Activated T-helper 2 cell treated with anti-CD3 and anti-CD28 coated beads, Interferon-gamma antibody, Interleukin-2, Interleukin-4, amounts not matched to agents 10 μg/mL and 5 μg/mL and 100 μg/mL, durations not matched to agents 14 hours and 24 hours and 36 hours (primary cell): ENCODE results near the gene GHSR. TPM values are rescaled to one million over a fixed set of nuclear protein-coding genes. Genes with fewer than 3 reads are reported as not detected.

Source experiments
- DNase-seq: peaks from one replicate; pipeline ENCODE4 v3.0.0; 2021; ENCODE audit warnings: low spot score
- H3K27ac Mint-ChIP-seq: one replicate; pipeline ENCODE4 v1.8.0; 2021; ENCODE audit warnings: mixed read lengths
- H3K27me3 Mint-ChIP-seq: one replicate; pipeline ENCODE4 v1.8.0; 2021; ENCODE audit warnings: low read depth, mixed read lengths
- H3K36me3 Mint-ChIP-seq: one replicate; pipeline ENCODE4 v1.8.0; 2021; ENCODE audit warnings: low read depth, mixed read lengths
- H3K4me1 Mint-ChIP-seq: one replicate; pipeline ENCODE4 v1.8.0; 2021; ENCODE audit warnings: low read depth, mixed read lengths
- H3K4me3 Mint-ChIP-seq: one replicate; pipeline ENCODE4 v1.8.0; 2021; ENCODE audit warnings: low read depth, mild to moderate bottlenecking, moderate library complexity, mixed read lengths
- H3K9me3 Mint-ChIP-seq: one replicate; pipeline ENCODE4 v1.8.0; 2021; ENCODE audit warnings: mixed read lengths
- intact Hi-C: fragments of 100-400 bp; cut with micrococcal nuclease; formaldehyde crosslinking; loops from one replicate; pipeline ENCODE4 v1.15.1; 2023
- total RNA-seq: library from RNA; stranded (reverse); gene quantifications from 2 replicates; pipeline ENCODE4 v1.2.3, GENCODE V29; 2022

GHSR gene
- total RNA-seq, 1 donor from 2014 or later: not detected

- Mint-ChIP-seq H3K4me3 (no peak overlapping the region), H3K9me3 (no peaks in the 10 kb centered on the region), H3K27me3 (peaks cover 29% of the 10 kb centered on the region), H3K36me3 (no peaks in the 10 kb centered on the region), H3K4me1 (no peaks in the 10 kb centered on the region), H3K27ac (no peak overlapping the region)
- no peak for DNase-seq
- intact Hi-C loops: no loop called here
Observed at GRCh38 chr3:172456404-172456803, 8.1 kb upstream of the GHSR start.

- no peaks in the 10 kb centered on the region for H3K36me3 Mint-ChIP-seq
- H3K4me3 Mint-ChIP-seq: no peak overlapping the region
- intact Hi-C loops: no loop called here
- H3K9me3 Mint-ChIP-seq: no peaks in the 10 kb centered on the region
- H3K27me3 Mint-ChIP-seq: peaks cover 51% of the 10 kb centered on the region
- DNase-seq: no peak
- no peak overlapping the region for H3K27ac Mint-ChIP-seq
- peaks cover 7% of the 10 kb centered on the region for H3K4me1 Mint-ChIP-seq
Observed at GRCh38 chr3:172454180-172454579, 5.9 kb upstream of the GHSR start.

- peak; percentile 13 for DNase-seq
- intact Hi-C loops: loop anchor here (10.0 kb wide), 2 partner anchors 945 to 1865 kb away; partner anchors contain the start of genes NLGN1 and SLC7A14
- H3K36me3 Mint-ChIP-seq: no peaks in the 10 kb centered on the region
- H3K9me3 Mint-ChIP-seq: no peaks in the 10 kb centered on the region
- no peak overlapping the region for H3K27ac Mint-ChIP-seq
- peaks cover 24% of the 10 kb centered on the region for H3K4me1 Mint-ChIP-seq
- peaks cover 82% of the 10 kb centered on the region for H3K27me3 Mint-ChIP-seq
- no peak overlapping the region for H3K4me3 Mint-ChIP-seq
Observed at GRCh38 chr3:172449466-172450149, 1.4 kb upstream of the GHSR start.

- no peak overlapping the region for H3K27ac Mint-ChIP-seq
- intact Hi-C loops: loop anchor here (10.0 kb wide), 2 partner anchors 946 to 1864 kb away; partner anchors contain the start of genes NLGN1 and SLC7A14
- no peaks in the 10 kb centered on the region for H3K9me3 Mint-ChIP-seq
- peak overlapping the region; percentile 9 for H3K4me3 Mint-ChIP-seq
- H3K36me3 Mint-ChIP-seq: no peaks in the 10 kb centered on the region
- peaks cover 77% of the 10 kb centered on the region for H3K27me3 Mint-ChIP-seq
- no peak for DNase-seq
- H3K4me1 Mint-ChIP-seq: peaks cover 24% of the 10 kb centered on the region
Observed at GRCh38 chr3:172448661-172449465, 607 bp upstream of the GHSR start.

GRCh38 chr3:172446198-172446597 lies 2.1 kb downstream of the GHSR start:
- intact Hi-C loops: loop anchor here (10.0 kb wide), 2 partner anchors 949 to 1861 kb away; partner anchors contain the start of genes NLGN1 and SLC7A14
- peaks cover 82% of the 10 kb centered on the region for H3K27me3 Mint-ChIP-seq
- no peak for DNase-seq
- H3K36me3 Mint-ChIP-seq: no peaks in the 10 kb centered on the region
- no peak overlapping the region for H3K27ac Mint-ChIP-seq
- H3K4me3 Mint-ChIP-seq: no peak overlapping the region
- peaks cover 24% of the 10 kb centered on the region for H3K4me1 Mint-ChIP-seq
- no peaks in the 10 kb centered on the region for H3K9me3 Mint-ChIP-seq

- DNase-seq: no peak
- Mint-ChIP-seq H3K27me3 (peaks cover 72% of the 10 kb centered on the region), H3K4me3 (no peak overlapping the region), H3K36me3 (no peaks in the 10 kb centered on the region), H3K4me1 (peaks cover 22% of the 10 kb centered on the region), H3K27ac (no peak overlapping the region), H3K9me3 (no peaks in the 10 kb centered on the region)
- intact Hi-C loops: loop anchor here (10.0 kb wide), 2 partner anchors 950 to 1860 kb away; partner anchors contain the start of genes NLGN1 and SLC7A14
Observed at GRCh38 chr3:172444821-172445220, 3.4 kb downstream of the GHSR start.

GRCh38 chr3:172442606-172443005 lies 5.7 kb downstream of the GHSR start:
- no peaks in the 10 kb centered on the region for H3K9me3 Mint-ChIP-seq
- H3K4me1 Mint-ChIP-seq: peaks cover 6% of the 10 kb centered on the region
- intact Hi-C loops: loop anchor here (10.0 kb wide), 2 partner anchors 952 to 1858 kb away; partner anchors contain the start of genes NLGN1 and SLC7A14
- peaks cover 68% of the 10 kb centered on the region for H3K27me3 Mint-ChIP-seq
- H3K27ac Mint-ChIP-seq: no peak overlapping the region
- no peaks in the 10 kb centered on the region for H3K36me3 Mint-ChIP-seq
- no peak overlapping the region for H3K4me3 Mint-ChIP-seq
- DNase-seq: no peak

- DNase-seq: no peak
- H3K36me3 Mint-ChIP-seq: no peaks in the 10 kb centered on the region
- peaks cover 61% of the 10 kb centered on the region for H3K27me3 Mint-ChIP-seq
- no peaks in the 10 kb centered on the region for H3K4me1 Mint-ChIP-seq
- no peak overlapping the region for H3K27ac Mint-ChIP-seq
- no peak overlapping the region for H3K4me3 Mint-ChIP-seq
- no peaks in the 10 kb centered on the region for H3K9me3 Mint-ChIP-seq
- intact Hi-C loops: loop anchor here (10.0 kb wide), 2 partner anchors 953 to 1857 kb away; partner anchors contain the start of genes NLGN1 and SLC7A14
Observed at GRCh38 chr3:172441581-172441980, 6.7 kb downstream of the GHSR start.

- Mint-ChIP-seq H3K4me1 (no peaks in the 10 kb centered on the region), H3K4me3 (no peak overlapping the region)
- intact Hi-C loops: no loop called here
Observed at GRCh38 chr3:172438186-172438585, 10.1 kb downstream of the GHSR start.

GRCh38 chr3:172437713-172438112 lies 10.5 kb downstream of the GHSR start:
- no peak overlapping the region for H3K27ac Mint-ChIP-seq
- H3K4me1 Mint-ChIP-seq: no peaks in the 10 kb centered on the region
- peaks cover 39% of the 10 kb centered on the region for H3K27me3 Mint-ChIP-seq
- H3K4me3 Mint-ChIP-seq: no peak overlapping the region
- no peak for DNase-seq
- intact Hi-C loops: no loop called here
- no peaks in the 10 kb centered on the region for H3K36me3 Mint-ChIP-seq
- peaks cover 18% of the 10 kb centered on the region for H3K9me3 Mint-ChIP-seq

More at GRCh38 chr3:172438186-172438585, 10.1 kb downstream of the GHSR start:
- Mint-ChIP-seq H3K36me3 (no peaks in the 10 kb centered on the region), H3K27ac (no peak overlapping the region), H3K9me3 (peaks cover 15% of the 10 kb centered on the region), H3K27me3 (peaks cover 41% of the 10 kb centered on the region)
- DNase-seq: no peak

GRCh38 chr3:172415323-172415722 lies 32.9 kb downstream of the GHSR start:
- H3K27ac Mint-ChIP-seq: no peak overlapping the region
- no peaks in the 10 kb centered on the region for H3K36me3 Mint-ChIP-seq
- peaks cover 2% of the 10 kb centered on the region for H3K4me1 Mint-ChIP-seq
- H3K9me3 Mint-ChIP-seq: no peaks in the 10 kb centered on the region
- H3K27me3 Mint-ChIP-seq: peaks cover 41% of the 10 kb centered on the region
- H3K4me3 Mint-ChIP-seq: no peak overlapping the region
- DNase-seq: no peak
- intact Hi-C loops: no loop called here

- no peak for DNase-seq
- Mint-ChIP-seq H3K9me3 (no peaks in the 10 kb centered on the region), H3K36me3 (no peaks in the 10 kb centered on the region), H3K27ac (no peak overlapping the region), H3K4me3 (no peak overlapping the region), H3K27me3 (peaks cover 23% of the 10 kb centered on the region), H3K4me1 (peaks cover 2% of the 10 kb centered on the region)
- intact Hi-C loops: no loop called here
Observed at GRCh38 chr3:172411478-172411947, 36.7 kb downstream of the GHSR start.
